Activated gamma-delta T cell treated with Interleukin-2 at 50 U/mL for 16 hours (primary cell): ENCODE measurements around the gene TRIM42.

ENCODE experiments used
- DNase-seq: peaks from one replicate; pipeline ENCODE4 v3.0.0-alpha.2; 2020

The TRIM42 gene

GRCh38 chr3:140677764-140678163 is at the start of gene TRIM42:
Gene TRIM42 (plus strand): TSS chr3:140678064. CDS start chr3:140678230, 166 bp downstream.
- no peak for DNase-seq

- no peak for DNase-seq
These were observed 49.3 kb upstream of the TRIM42 start for GRCh38 chr3:140628606-140629005.

GRCh38 chr3:140629357-140630137 is 48.3 kb upstream of the TRIM42 start:
- DNase-seq: no peak

- no peak for DNase-seq
These were observed 47.5 kb upstream of the TRIM42 start for GRCh38 chr3:140630366-140630765.

- no peak for DNase-seq
These were observed 47.0 kb upstream of the TRIM42 start for GRCh38 chr3:140630866-140631265.

- DNase-seq: no peak
These were observed 42.6 kb upstream of the TRIM42 start for GRCh38 chr3:140635276-140635675.

GRCh38 chr3:140636406-140637138 is 41.3 kb upstream of the TRIM42 start:
- no peak for DNase-seq

GRCh38 chr3:140651287-140651686 is 26.6 kb upstream of the TRIM42 start:
- DNase-seq: no peak

- no peak for DNase-seq
These were observed 22.2 kb upstream of the TRIM42 start for GRCh38 chr3:140655678-140656077.

- DNase-seq: no peak
These were observed 13.8 kb upstream of the TRIM42 start for GRCh38 chr3:140664111-140664510.

GRCh38 chr3:140682586-140682985 is 4.7 kb downstream of the TRIM42 start:
- DNase-seq: no peak

GRCh38 chr3:140686128-140686527 is 8.3 kb downstream of the TRIM42 start:
- DNase-seq: no peak

- DNase-seq: no peak
These were observed 9.1 kb downstream of the TRIM42 start for GRCh38 chr3:140686948-140687347.

GRCh38 chr3:140695361-140696061 is 17.6 kb downstream of the TRIM42 start:
- no peak for DNase-seq

- no peak for DNase-seq
These were observed 21.8 kb downstream of the TRIM42 start for GRCh38 chr3:140699516-140700231.

GRCh38 chr3:140702281-140702680 is 24.4 kb downstream of the TRIM42 start:
- no peak for DNase-seq

- no peak for DNase-seq
These were observed 25.6 kb downstream of the TRIM42 start for GRCh38 chr3:140703496-140703895.

- DNase-seq: no peak
These were observed 26.9 kb downstream of the TRIM42 start for GRCh38 chr3:140704733-140705132.

GRCh38 chr3:140705954-140706353 is 28.1 kb downstream of the TRIM42 start:
- no peak for DNase-seq

GRCh38 chr3:140706360-140706759 is 28.5 kb downstream of the TRIM42 start:
- no peak for DNase-seq

- no peak for DNase-seq
These were observed 31.0 kb downstream of the TRIM42 start for GRCh38 chr3:140708815-140709214.

- no peak for DNase-seq
These were observed 31.9 kb downstream of the TRIM42 start for GRCh38 chr3:140709751-140710150.
